22Rv1 (cell line): ENCODE results near the gene SH2D4B.

Source experiments
- CTCF ChIP-seq: fragments of 450-650 bp; IDR thresholded peaks from 2 replicates; pipeline ENCODE4 v1.5.1; 2017; ENCODE audit warnings: mild to moderate bottlenecking
- ZFX ChIP-seq: fragments of 450-650 bp; IDR thresholded peaks from 2 replicates; pipeline ENCODE4 v1.6.1; 2017; ENCODE audit warnings: antibody characterized with exemption, borderline replicate concordance

GRCh38 chr10:80506189-80506575 lies 31.5 kb upstream of the SH2D4B start:
- TF ChIP-seq CTCF (no peak), ZFX (no peak)
